Lung (tissue), 12 donors: ENCODE data around the gene ARMC2. TPM values are rescaled to one million over a fixed set of nuclear protein-coding genes. Genes with fewer than 3 reads are reported as not detected.

ENCODE experiments used
- ATAC-seq: fragments of 200-7000 bp; cut with Tn5 transposase; one replicate; pipeline ENCODE4 v1.9.1; 2020; ENCODE audit warnings: moderate number of reproducible peaks; ENCODE audit not compliant: insufficient read depth, low FRiP score
- DNase-seq, 3 donors: peaks; one replicate each; pipeline ENCODE4 v3.0.0-alpha.2; 2013 to 2017
- H3K27ac ChIP-seq, 2 donors: one replicate each; pipeline ENCODE4 v1.5.1; 2013; ENCODE audit warnings: mild to moderate bottlenecking in 2 of 2, moderate library complexity in 2 of 2, control low read depth in 1 of 2, inconsistent platforms in 1 of 2, low read depth in 1 of 2, low read length in 1 of 2
- H3K27me3 ChIP-seq, 3 donors: one replicate each; pipeline ENCODE4 v1.5.1; 2013; ENCODE audit warnings: low read length in 2 of 3; ENCODE audit not compliant: control insufficient read depth in 3 of 3, insufficient read depth in 3 of 3
- H3K36me3 ChIP-seq, 4 donors: one replicate each; pipeline ENCODE4 v1.5.1; 2013; ENCODE audit warnings: low read length in 4 of 4, mild to moderate bottlenecking in 1 of 4, moderate library complexity in 1 of 4; ENCODE audit not compliant: control insufficient read depth in 4 of 4, insufficient read depth in 4 of 4
- H3K4me1 ChIP-seq, 5 donors: one replicate each; pipeline ENCODE4 v1.5.1; 2013; ENCODE audit warnings: low read length in 5 of 5, mild to moderate bottlenecking in 2 of 5, moderate library complexity in 1 of 5; ENCODE audit not compliant: control insufficient read depth in 5 of 5, insufficient read depth in 5 of 5
- H3K4me3 ChIP-seq: one replicate; pipeline ENCODE4 v1.5.1; 2013; ENCODE audit warnings: mild to moderate bottlenecking, control low read depth, moderate library complexity
- H3K9ac ChIP-seq, 2 donors: one replicate each; pipeline ENCODE4 v1.5.1; 2013; ENCODE audit warnings: low read length in 2 of 2, control low read depth in 1 of 2; ENCODE audit not compliant: insufficient read depth in 1 of 2
- H3K9me3 ChIP-seq, 4 donors: one replicate each; pipeline ENCODE4 v1.5.1; 2013; ENCODE audit warnings: low read length in 3 of 4, mild to moderate bottlenecking in 1 of 4, moderate library complexity in 1 of 4; ENCODE audit not compliant: control insufficient read depth in 4 of 4, insufficient read depth in 3 of 4
- WGBS, 2 donors: extraction: QIAGEN DNeasy Blood & Tissue Kit; methylation state at CpG; one replicate each; pipeline ENCODE4 v1.1.7; 2013; 5-methylcytosine and 5-hydroxymethylcytosine counted together
- polyA plus RNA-seq, 2 donors: library from polyadenylated mRNA; stranded (reverse); fragments of 200-250 nt; gene quantifications; one replicate each; pipeline ENCODE4 v1.2.1, GENCODE V29; 2013
- total RNA-seq, 2 donors: library from RNA; depleted of rRNA in 1 of 2; stranded (reverse); fragments of >200 nt in 1 of 2; gene quantifications; one replicate each; pipeline ENCODE4 v1.2.1, GENCODE V29; 2014 to 2021
- TF ChIP-seq, protein P1 (sequence below): IDR thresholded peaks from 2 replicates; pipeline ENCODE4 v1.5.1; 2012; ENCODE audit warnings: mild to moderate bottlenecking; ENCODE audit errors: control extremely low read depth, extremely low read depth
- donor health status: control.
- donor health status: control.
- donor health status: Bipolar disorder and iron deficiency.
- donor health status: healthy.
- donor health status: DM: yes; HTN: yes; CAD: no.

ARMC2 gene
- total and polyA plus RNA-seq, 4 donors = 2.9 to 16.5 (median 7.4) TPM

DNA sequence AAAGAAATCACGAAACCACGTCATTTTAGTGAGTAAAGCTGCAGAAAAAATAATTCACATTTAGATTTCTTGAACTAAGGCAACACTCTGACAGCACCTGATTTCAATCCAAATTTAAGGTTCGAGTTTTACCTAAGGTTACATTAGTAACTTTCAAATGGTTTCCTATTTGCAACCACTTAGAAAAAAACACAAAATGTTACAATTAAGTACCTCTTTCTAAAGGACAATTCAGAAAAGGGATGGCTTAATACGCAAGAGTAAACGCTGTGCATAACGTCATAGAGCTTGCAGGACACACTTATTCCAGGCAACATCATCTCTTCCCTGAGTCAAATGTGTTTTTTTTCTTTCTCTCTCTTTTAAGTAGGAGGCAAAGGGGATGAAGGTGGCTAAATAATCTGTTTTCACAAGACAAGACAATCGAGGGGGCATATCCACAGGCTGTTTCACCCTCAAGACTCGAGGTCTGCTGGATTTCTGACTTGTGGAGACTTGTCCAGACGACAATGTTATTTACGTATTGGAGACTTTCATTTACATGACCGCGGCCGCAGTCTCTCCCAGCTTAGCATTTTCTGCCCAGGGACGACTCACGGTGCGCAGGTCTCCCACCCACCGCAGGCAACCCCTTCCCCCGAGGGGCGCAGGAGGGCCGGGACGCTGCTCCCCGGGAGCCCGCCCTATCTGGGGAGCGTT is 160.5 kb downstream of the ARMC2 start:
- Histone ChIP-seq H3K27me3 (no peaks in the 10 kb centered on the region), H3K27ac (peak overlapping the region; percentile 98 to 99), H3K4me3 (peak overlapping the region; percentile 94), H3K9ac (peak overlapping the region; percentile 87 to 99), H3K4me1 (peaks cover 0 to 19% (median 10%) of the 10 kb centered on the region in 5 donors), H3K36me3 (peaks cover 0 to 5% (median under 1%) of the 10 kb centered on the region in 4 donors), H3K9me3 (no peaks in the 10 kb centered on the region)
- WGBS, 2 donors = 3% methylated on average over 24 of the region's 24 CpGs
- TF ChIP-seq, protein P1, sequence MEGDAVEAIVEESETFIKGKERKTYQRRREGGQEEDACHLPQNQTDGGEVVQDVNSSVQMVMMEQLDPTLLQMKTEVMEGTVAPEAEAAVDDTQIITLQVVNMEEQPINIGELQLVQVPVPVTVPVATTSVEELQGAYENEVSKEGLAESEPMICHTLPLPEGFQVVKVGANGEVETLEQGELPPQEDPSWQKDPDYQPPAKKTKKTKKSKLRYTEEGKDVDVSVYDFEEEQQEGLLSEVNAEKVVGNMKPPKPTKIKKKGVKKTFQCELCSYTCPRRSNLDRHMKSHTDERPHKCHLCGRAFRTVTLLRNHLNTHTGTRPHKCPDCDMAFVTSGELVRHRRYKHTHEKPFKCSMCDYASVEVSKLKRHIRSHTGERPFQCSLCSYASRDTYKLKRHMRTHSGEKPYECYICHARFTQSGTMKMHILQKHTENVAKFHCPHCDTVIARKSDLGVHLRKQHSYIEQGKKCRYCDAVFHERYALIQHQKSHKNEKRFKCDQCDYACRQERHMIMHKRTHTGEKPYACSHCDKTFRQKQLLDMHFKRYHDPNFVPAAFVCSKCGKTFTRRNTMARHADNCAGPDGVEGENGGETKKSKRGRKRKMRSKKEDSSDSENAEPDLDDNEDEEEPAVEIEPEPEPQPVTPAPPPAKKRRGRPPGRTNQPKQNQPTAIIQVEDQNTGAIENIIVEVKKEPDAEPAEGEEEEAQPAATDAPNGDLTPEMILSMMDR = no peak
- DNase-seq = peak; percentile 69 to 89 (median 81)
- ATAC-seq = peak; percentile 17

DNA sequence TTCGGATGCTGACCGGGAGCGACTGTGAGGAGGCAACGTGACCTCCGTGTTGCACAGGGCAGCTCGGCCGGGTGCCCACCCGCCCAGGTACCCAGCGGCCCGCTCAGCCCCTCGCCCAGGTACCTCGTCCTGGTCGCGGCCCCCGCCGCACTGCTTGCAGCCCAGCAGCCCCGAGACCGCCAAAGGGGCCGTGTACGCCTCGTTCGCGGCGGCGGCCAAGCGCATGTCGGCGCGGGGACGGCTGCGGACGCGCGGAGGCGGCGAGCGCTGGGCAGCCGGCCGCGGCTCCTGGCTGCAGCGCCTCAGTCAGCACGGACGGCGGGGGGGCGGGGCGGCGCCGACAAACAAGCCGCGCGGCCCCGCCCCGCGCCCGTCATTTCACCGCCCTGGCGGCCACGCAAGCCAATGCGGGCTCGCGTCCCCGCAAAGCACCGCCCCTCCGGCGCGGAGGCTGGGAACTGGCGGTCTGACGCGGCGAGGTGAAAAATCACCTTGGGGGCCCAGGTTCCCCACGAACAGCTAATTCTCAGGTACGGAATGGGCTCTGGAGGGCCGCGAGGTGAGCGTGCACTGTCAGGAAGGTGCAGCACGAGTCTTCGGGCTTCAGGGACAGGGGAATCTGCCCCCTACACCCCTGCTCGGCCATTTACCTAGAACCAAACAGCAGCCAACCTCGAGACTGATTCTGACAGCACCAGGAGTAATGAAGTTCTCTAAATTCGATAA is 161.2 kb downstream of the ARMC2 start:
- peak overlapping the region; percentile 94 for H3K4me3 ChIP-seq
- DNase-seq (peak; percentile 92 to 97 (median 94)), ATAC-seq (peak; percentile 98)
- peaks cover 0 to 5% (median under 1%) of the 10 kb centered on the region in 4 donors for H3K36me3 ChIP-seq
- no peaks in the 10 kb centered on the region for H3K9me3 ChIP-seq
- peaks cover 0 to 16% (median 10%) of the 10 kb centered on the region in 5 donors for H3K4me1 ChIP-seq
- peak overlapping the region; percentile 98 to 100 for H3K27ac ChIP-seq
- 0% methylated on average over 60 to 80 of the region's 80 CpGs for WGBS, 2 donors
- H3K9ac ChIP-seq = peak overlapping the region; percentile 87 to 99
- TF ChIP-seq, protein P1 = no peak
- H3K27me3 ChIP-seq = no peaks in the 10 kb centered on the region

DNA sequence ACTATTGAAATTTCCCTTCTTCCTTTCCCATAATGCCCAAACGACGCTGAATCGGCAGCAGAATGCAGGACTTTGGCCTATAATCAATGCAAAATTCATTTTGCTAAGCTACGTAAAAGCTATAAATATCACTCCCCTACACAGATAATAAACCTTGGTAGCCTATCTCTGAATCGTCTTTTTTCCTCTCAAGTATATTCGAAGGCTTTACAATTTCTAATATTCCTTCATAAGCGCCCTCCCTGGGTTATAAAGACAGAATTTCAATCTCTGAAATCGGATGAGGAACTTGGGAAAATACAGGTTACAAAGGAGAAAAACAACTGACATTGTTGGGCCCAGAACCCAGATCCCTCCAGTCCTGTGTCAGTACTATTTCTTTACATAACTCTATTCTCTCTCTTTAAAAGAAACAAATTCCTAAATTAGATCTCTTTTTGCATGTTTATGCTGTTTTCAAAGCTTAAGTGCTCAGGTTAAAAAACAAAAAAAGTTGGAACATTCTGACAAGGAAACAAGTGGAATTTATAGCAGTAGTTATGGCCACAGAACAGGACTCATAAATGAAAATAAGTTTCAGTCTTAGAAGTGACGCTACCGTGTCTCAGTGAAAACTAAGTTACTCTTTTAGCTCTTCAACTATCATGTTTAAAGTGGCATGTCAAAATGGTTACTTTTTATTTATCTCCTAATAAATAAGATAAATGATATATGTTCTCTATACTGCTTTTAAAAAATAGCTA is 161.9 kb downstream of the ARMC2 start:
- peak overlapping the region; percentile 98 to 100 for H3K27ac ChIP-seq
- peaks cover 0 to 15% (median 13%) of the 10 kb centered on the region in 5 donors for H3K4me1 ChIP-seq
- peaks cover 0 to 5% (median under 1%) of the 10 kb centered on the region in 4 donors for H3K36me3 ChIP-seq
- peak overlapping the region; percentile 55 to 96 for H3K9ac ChIP-seq
- TF ChIP-seq, protein P1 = no peak
- no peak for ATAC-seq
- peak in 1 of 3 donors; percentile 17 for DNase-seq
- H3K4me3 ChIP-seq = peak overlapping the region; percentile 86
- no peaks in the 10 kb centered on the region for H3K27me3 ChIP-seq
- 10 to 12% methylated on average over 10 of the region's 10 CpGs for WGBS, 2 donors
- H3K9me3 ChIP-seq = no peaks in the 10 kb centered on the region
